HepG2 (cell line): ENCODE measurements around the gene KIFAP3. TPM values are rescaled to one million over a fixed set of nuclear protein-coding genes. Genes with fewer than 3 reads are reported as not detected.

Experiments used
- ATAC-seq: fragments of 200-7000 bp; cut with Tn5 transposase; 3 replicates; pipeline ENCODE4 v1.9.1; 2020; ENCODE audit warnings: mild to moderate bottlenecking, moderate library complexity
- BruUV-seq: library from RNA; stranded (reverse); fragments of 400-500 nt; replicated peaks from 2 replicates; lab custom pipeline; 2021; lab: Mats Ljungman, UMichigan
- CTCF ChIA-PET: fragments of 300-600 bp; formaldehyde crosslinking; extraction: SDS; loops from one replicate; lab custom pipeline; 2021; ENCODE audit warnings: low total read pairs, inconsistent platforms, low intra/inter-chr PET ratio; lab: Yijun Ruan, JAX
- POLR2A ChIA-PET: fragments of 350-600 bp; sonication (Branson Sonifier 250); formaldehyde crosslinking; loops from one replicate; lab custom pipeline; 2020; ENCODE audit warnings: antibody characterized with exemption, inconsistent platforms; lab: Yijun Ruan, JAX
- DNase-seq: peaks from one replicate; pipeline ENCODE4 v3.0.0-alpha.2; 2015; ENCODE audit warnings: low spot score
- FAIRE-seq: peaks from 3 replicates; lab custom pipeline; 2011; peaks lifted over from hg19 to GRCh38; lab: Jason Lieb, UNC
- H2AFZ ChIP-seq: one replicate; pipeline ENCODE4 v1.6.1; 2011; ENCODE audit warnings: low read length, inconsistent platforms
- H3K27ac ChIP-seq: fragments of 300-600 bp; 3 replicates; pipeline ENCODE4 v1.8.0; 2011; ENCODE audit warnings: mixed run types, mild to moderate bottlenecking, mixed read lengths, low read length, inconsistent platforms; ENCODE audit not compliant: insufficient read depth; ENCODE audit errors: extremely low read length
- H3K27me3 ChIP-seq, 2 experiments: fragments of 200-600 bp in 1 of 2; 2 replicates in 1 of 2; 3 replicates in 1 of 2; pipeline versions ENCODE4 v1.6.0 to v1.8.0; 2011; ENCODE audit warnings: low read length in 2 of 2, mild to moderate bottlenecking in 2 of 2, moderate library complexity in 2 of 2, inconsistent platforms in 1 of 2; ENCODE audit not compliant: insufficient read depth in 2 of 2, control insufficient read depth in 1 of 2
- H3K36me3 ChIP-seq, 2 experiments: fragments of 200-600 bp in 1 of 2; replicated peaks in 1 of 2; 2 replicates in 1 of 2; 3 replicates in 1 of 2; pipeline versions ENCODE4 v1.5.1 to v1.8.0; 2011; ENCODE audit warnings: low read length in 2 of 2, inconsistent platforms in 1 of 2; ENCODE audit not compliant: insufficient read depth in 2 of 2, control insufficient read depth in 1 of 2
- H3K4me1 ChIP-seq: 2 replicates; pipeline ENCODE4 v1.5.1; 2012; ENCODE audit warnings: low read length, inconsistent platforms; ENCODE audit not compliant: insufficient read depth
- H3K4me2 ChIP-seq: 2 replicates; pipeline ENCODE4 v1.6.0; 2011; ENCODE audit warnings: low read depth, low read length, inconsistent platforms
- H3K4me3 ChIP-seq, 3 experiments: fragments of 200-600 bp in 1 of 3; sonication (generic), shearing (Covaris generic) in 1 of 3; replicated peaks in 1 of 3; 2 replicates each; pipeline ENCODE4 v1.5.1; 2011 to 2016; ENCODE audit warnings: low read length in 3 of 3, inconsistent platforms in 2 of 3, low read depth in 2 of 3, mild to moderate bottlenecking in 2 of 3, control low read depth in 1 of 3, mixed read lengths in 1 of 3; ENCODE audit not compliant: insufficient read depth in 1 of 3
- H3K79me2 ChIP-seq: one replicate; pipeline ENCODE4 v1.6.1; 2011; ENCODE audit warnings: low read length, inconsistent platforms; ENCODE audit not compliant: insufficient read depth
- H3K9ac ChIP-seq: 2 replicates; pipeline ENCODE4 v1.6.0; 2011; ENCODE audit warnings: mild to moderate bottlenecking, low read depth, low read length, inconsistent platforms; ENCODE audit not compliant: insufficient read depth
- H3K9me3 ChIP-seq: 2 replicates; pipeline ENCODE4 v1.5.1; 2012; ENCODE audit warnings: mild to moderate bottlenecking, low read length
- H4K20me1 ChIP-seq: 2 replicates; pipeline ENCODE4 v1.6.0; 2011; ENCODE audit warnings: inconsistent platforms, mild to moderate bottlenecking, low read length, moderate library complexity; ENCODE audit not compliant: insufficient read depth
- NCOA1 ChIP-seq: sonication (generic); formaldehyde crosslinking; IDR thresholded peaks from 2 replicates; pipeline ENCODE4 v1.9.0; 2021; ENCODE audit warnings: missing genetic modification reagents
- NFATC3 ChIP-seq: sonication (generic); formaldehyde crosslinking; IDR thresholded peaks from 2 replicates; pipeline ENCODE4 v1.5.1; 2020; ENCODE audit warnings: mild to moderate bottlenecking, missing genetic modification reagents
- NFYB ChIP-seq: sonication (generic); formaldehyde crosslinking; IDR thresholded peaks from 2 replicates; pipeline ENCODE4 v1.4.0; 2020; ENCODE audit warnings: missing genetic modification reagents
- ZNF296 ChIP-seq: sonication (generic); formaldehyde crosslinking; conservative IDR thresholded peaks from 2 replicates; pipeline ENCODE4 v1.5.0; 2020; ENCODE audit warnings: mild to moderate bottlenecking, missing genetic modification reagents
- ZNF33B ChIP-seq: sonication (generic); formaldehyde crosslinking; IDR thresholded peaks from 2 replicates; pipeline ENCODE4 v1.5.1; 2020; ENCODE audit warnings: mild to moderate bottlenecking, missing genetic modification reagents
- ZNF704 ChIP-seq: sonication (generic); formaldehyde crosslinking; IDR thresholded peaks from 2 replicates; pipeline ENCODE4 v1.8.1; 2023; ENCODE audit warnings: mild to moderate bottlenecking, inconsistent platforms, moderate library complexity, missing genetic modification reagents, borderline replicate concordance
- ZNF891 ChIP-seq: sonication (generic); formaldehyde crosslinking; IDR thresholded peaks from 2 replicates; pipeline ENCODE4 v1.5.0; 2020; ENCODE audit warnings: mild to moderate bottlenecking, missing genetic modification reagents
- WGBS: methylation state at CpG from one replicate; pipeline ENCODE4 v1.1.6; 2017; ENCODE audit warnings: low lambda C conversion rate; 5-methylcytosine and 5-hydroxymethylcytosine counted together
- in situ Hi-C: cut with HindIII; loops from 2 replicates; pipeline ENCODE4 v1.10.0; 2017; ENCODE audit warnings: low pct_unique_long_range_greater_than_20kb; ENCODE audit not compliant: extremely low pct_ligation_motif_present
- intact Hi-C: fragments of 100-400 bp; cut with micrococcal nuclease; formaldehyde crosslinking; loops from one replicate; pipeline ENCODE4 v1.10.0; 2022; ENCODE audit not compliant: unreplicated experiment
- polyA plus RNA-seq, 8 experiments: library from polyadenylated mRNA; depleted of rRNA in 3 of 8; stranded (reverse) in 7 of 8; unstranded in 1 of 8; fragments of >200 nt; fragmentation: Illumina TruSeq in 4 of 8; extraction: Trizol in 4 of 8; gene quantifications; 2 replicates each; pipeline versions ENCODE4 v1.2.1 to v1.2.3, GENCODE V29; 2011 to 2016; ENCODE audit warnings: low read depth in 4 of 8, missing spikeins in 1 of 8, mixed read lengths in 1 of 8; ENCODE audit not compliant: insufficient read depth in 1 of 8
- total RNA-seq, 5 experiments: library from RNA; depleted of rRNA; stranded (reverse); fragments of >200 nt; fragmentation: Illumina TruSeq; extraction: Trizol; gene quantifications; 2 replicates each; pipeline ENCODE4 v1.2.3, GENCODE V29; 2016; ENCODE audit warnings: low read depth in 1 of 5
- TF ChIP-seq, protein P1 (sequence below): sonication (generic); formaldehyde crosslinking; conservative IDR thresholded peaks from 2 replicates; pipeline ENCODE4 v1.8.0; 2022; ENCODE audit warnings: missing genetic modification reagents

KIFAP3 gene
- total and polyA plus RNA-seq, 2 of the 13 experiments (the other 11 are each of a cell fraction or from before 2014, with no cell fraction given) = 3.4 to 10.0 TPM

DNA sequence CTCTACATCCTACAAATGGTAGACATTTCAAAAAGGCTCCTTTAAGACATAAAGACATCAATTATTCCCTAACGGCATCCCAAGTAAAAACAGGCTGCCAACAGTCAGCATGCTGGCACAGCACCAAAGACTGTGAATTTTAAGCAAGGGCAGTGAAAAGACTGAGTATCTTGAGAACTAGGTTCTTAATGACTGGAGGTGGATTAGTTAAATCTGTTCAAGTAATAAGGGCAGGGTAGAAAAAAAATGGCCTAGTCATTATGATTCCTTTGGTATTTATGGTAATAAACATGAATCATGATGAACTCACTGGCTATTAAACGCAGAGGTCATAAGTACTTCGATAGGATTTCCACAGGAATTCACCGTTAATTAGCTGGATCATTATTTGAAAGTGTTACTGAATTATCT lies 75.2 kb downstream of the KIFAP3 start:
- POLR2A ChIA-PET = no interaction called here
- 55% methylated on average over 4 of the region's 4 CpGs for WGBS
- no peak overlapping the region for H3K27ac ChIP-seq
- H3K9me3 ChIP-seq = no peaks in the 10 kb centered on the region
- intact Hi-C loops = no loop called here
- TF ChIP-seq NFATC3 (CRISPR knock-in tag) (no peak), ZNF296 (CRISPR knock-in tag) (no peak), ZNF33B (CRISPR knock-in tag) (no peak), NFYB (no peak), NCOA1 (CRISPR knock-in tag) (no peak), ZNF704 (CRISPR knock-in tag) (no peak), ZNF891 (CRISPR knock-in tag) (no peak)
- CTCF ChIA-PET = no interaction called here
- no peak overlapping the region for H3K4me3 ChIP-seq
- H3K79me2 ChIP-seq = no peaks in the 10 kb centered on the region
- no peaks in the 10 kb centered on the region for H3K36me3 ChIP-seq
- in situ Hi-C loops = no loop called here
- no peak for FAIRE-seq
- no peak for DNase-seq
- H2AFZ ChIP-seq = no peak overlapping the region
- BruUV-seq = no TSS peak
- no peak overlapping the region for H3K9ac ChIP-seq
- no peaks in the 10 kb centered on the region for H4K20me1 ChIP-seq
- no peaks in the 10 kb centered on the region; a peak in 1 of 5 replicates for H3K27me3 ChIP-seq
- no peak for ATAC-seq
- H3K4me2 ChIP-seq = no peak overlapping the region
- no peaks in the 10 kb centered on the region for H3K4me1 ChIP-seq

- Histone ChIP-seq H3K36me3 (no peaks in the 10 kb centered on the region), H3K4me3 (no peak overlapping the region), H3K27me3 (no peaks in the 10 kb centered on the region), H3K79me2 (no peaks in the 10 kb centered on the region), H3K27ac (no peak overlapping the region), H3K4me1 (no peaks in the 10 kb centered on the region), H3K4me2 (no peak overlapping the region), H4K20me1 (no peaks in the 10 kb centered on the region), H2AFZ (no peak overlapping the region), H3K9me3 (no peaks in the 10 kb centered on the region), H3K9ac (no peak overlapping the region)
- intact Hi-C loops (no loop called here), in situ Hi-C loops (no loop called here)
- 34% methylated on average over 2 of the region's 2 CpGs for WGBS
- ChIA-PET POLR2A (no interaction called here), CTCF (no interaction called here)
- TF ChIP-seq, protein P1, sequence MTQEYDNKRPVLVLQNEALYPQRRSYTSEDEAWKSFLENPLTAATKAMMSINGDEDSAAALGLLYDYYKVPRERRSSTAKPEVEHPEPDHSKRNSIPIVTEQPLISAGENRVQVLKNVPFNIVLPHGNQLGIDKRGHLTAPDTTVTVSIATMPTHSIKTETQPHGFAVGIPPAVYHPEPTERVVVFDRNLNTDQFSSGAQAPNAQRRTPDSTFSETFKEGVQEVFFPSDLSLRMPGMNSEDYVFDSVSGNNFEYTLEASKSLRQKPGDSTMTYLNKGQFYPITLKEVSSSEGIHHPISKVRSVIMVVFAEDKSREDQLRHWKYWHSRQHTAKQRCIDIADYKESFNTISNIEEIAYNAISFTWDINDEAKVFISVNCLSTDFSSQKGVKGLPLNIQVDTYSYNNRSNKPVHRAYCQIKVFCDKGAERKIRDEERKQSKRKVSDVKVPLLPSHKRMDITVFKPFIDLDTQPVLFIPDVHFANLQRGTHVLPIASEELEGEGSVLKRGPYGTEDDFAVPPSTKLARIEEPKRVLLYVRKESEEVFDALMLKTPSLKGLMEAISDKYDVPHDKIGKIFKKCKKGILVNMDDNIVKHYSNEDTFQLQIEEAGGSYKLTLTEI = no peak
- no peak for FAIRE-seq
- DNase-seq = no peak
- no peak for ATAC-seq
- BruUV-seq = no TSS peak
Measured at GRCh38 chr1:169995993-169996392, 78.5 kb downstream of the KIFAP3 start.
